ENCODE data around the gene SREBF2.
"Not testable (repeated sequence)": the region's sequence is repeated elsewhere in the genome, so short reads cannot be mapped to it uniquely, and the experiment has no call there.

Gene SREBF2

DNA sequence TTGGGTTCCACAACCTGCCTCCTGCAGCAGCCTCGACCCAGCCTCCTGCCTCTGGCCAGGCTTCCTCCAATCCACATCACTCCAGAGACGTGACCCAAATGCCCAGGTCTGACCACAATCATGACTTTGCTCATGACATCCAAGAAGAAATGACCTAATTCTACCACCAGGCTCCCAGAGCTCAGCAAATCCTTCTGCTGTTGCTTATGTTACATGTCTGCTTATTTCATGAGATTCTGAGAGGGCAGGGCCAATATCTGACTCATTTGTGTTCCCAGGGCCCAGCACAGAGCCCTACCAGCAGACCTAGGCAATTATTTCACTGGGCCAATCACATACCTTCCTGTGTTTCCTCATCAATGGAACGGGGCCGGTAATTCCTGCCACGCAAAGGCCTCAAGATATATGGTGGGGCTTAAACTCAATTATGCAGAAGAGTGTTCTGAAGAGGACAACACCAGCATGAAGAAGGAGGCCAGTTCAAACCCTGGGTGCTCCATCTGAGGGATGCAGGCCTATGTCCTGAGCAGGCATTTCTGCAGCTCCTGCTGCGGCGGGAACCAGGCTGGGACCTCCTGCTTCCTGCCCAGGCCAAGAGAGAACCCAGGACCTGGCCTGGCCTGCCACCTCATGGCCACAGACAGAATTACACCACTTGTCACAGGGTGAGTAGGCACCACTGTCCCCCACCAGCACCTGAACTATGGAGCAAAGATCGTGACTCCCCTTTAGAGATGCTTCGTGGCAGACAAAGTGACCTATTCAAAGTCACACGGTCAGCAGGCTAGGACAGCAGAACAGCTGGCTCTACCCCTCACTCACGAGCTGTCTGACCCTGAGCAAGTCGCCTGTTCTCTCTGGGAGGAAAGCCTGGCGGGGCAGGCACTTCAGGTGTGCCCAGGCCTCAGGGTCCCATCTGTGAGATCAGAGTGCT, 108.2 kb downstream of the SREBF2 start:
- DNase-seq (ENCODE audit: low spot score) (peak; percentile 82), FAIRE-seq (peak; percentile 94)

- FAIRE-seq (no peak), DNase-seq (ENCODE audit: low spot score) (no peak)
These were observed 110.8 kb downstream of the SREBF2 start for GRCh38 chr22:41943661-41944209.

- FAIRE-seq = peak; percentile 95
- peak; percentile 98 for DNase-seq (ENCODE audit: low spot score)
These were observed 113.9 kb downstream of the SREBF2 start, which contains the start of gene CENPM for GRCh38 chr22:41946629-41947423. CENPM (minus strand) TSS chr22:41947152; CDS start chr22:41947076, 76 bp downstream.

GRCh38 chr22:41947424-41948080, 114.6 kb downstream of the SREBF2 start:
- FAIRE-seq (no peak), DNase-seq (ENCODE audit: low spot score) (no peak)

- FAIRE-seq (no peak), DNase-seq (ENCODE audit: low spot score) (no peak)
These were observed 115.2 kb downstream of the SREBF2 start for GRCh38 chr22:41948142-41948541.

DNA sequence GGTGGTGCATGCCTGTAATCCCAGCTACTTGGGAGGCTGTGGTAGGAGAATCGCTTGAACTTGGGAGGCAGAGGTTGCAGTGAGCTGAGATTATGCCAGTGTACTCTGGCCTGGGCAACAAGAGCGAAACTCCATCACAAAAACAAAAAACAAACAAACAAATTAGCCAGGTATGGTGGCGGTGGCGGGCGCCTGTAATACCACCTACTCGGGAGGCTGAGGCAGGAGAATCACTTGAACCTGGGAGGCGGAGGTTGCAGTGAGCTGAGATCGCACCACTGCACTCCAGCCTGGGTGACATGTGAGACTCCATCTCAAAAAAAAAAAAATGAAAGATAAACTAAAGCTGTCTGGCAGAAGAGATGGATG, 116.0 kb downstream of the SREBF2 start:
- not testable (repeated sequence) for DNase-seq (ENCODE audit: low spot score); FAIRE-seq

DNA sequence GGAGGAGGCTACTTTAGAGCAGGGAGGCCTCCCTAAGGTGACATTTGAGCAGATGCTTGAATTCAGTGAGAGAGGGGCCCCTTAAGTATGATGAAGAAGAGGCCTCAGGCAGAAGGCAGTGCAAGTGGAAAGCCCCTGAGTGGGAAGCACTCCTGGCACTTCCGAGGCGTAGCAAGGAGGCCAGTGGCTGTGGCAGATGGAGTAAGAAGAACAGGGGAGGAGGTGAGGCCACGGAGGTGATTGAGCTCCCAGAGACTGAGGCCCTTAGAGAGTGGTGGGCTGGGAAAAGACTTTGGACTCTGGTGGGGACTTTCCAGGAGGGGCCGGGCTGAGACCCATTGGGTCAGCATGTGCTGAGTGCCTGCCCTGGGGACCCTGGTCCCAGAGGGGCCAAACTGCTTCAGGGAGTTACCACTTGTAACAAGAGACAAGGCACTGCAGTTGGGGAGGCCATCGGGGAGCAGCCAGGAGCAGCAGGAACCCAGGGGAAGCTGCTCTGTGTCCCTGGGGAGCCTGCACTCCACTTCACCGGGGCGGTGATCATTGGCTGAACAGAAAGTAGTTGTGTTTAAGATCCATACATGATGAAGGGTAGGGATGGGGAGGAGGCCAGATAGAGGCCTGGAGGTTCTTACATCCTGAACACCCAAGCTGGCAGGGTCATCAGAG, 116.5 kb downstream of the SREBF2 start:
- no peak for FAIRE-seq
- no peak for DNase-seq (ENCODE audit: low spot score)

- no peak for DNase-seq (ENCODE audit: low spot score)
- FAIRE-seq = no peak
These were observed 119.1 kb downstream of the SREBF2 start, which contains the start of gene SMIM45 for GRCh38 chr22:41951898-41952474. SMIM45 (plus strand) TSS chr22:41952150.

DNA sequence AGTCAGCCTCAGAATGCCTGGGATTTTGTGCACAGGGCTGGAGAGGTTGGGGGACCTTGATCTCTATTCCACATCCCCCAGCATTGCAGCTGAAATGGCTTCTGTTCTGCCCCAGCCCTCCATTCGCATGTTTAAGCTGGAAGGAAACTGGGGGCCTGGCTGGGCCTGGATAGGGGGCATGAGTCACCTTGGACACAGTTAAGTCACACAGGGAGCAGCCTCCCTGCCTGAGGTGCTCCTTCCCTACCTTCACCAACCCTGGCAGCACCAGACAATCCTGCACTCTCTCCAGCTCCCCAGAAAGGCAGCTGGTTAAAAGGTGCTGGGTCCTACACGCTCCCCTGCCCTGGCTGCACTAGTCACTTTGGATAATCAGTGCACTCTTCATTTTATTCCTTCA, 119.8 kb downstream of the SREBF2 start:
- DNase-seq (ENCODE audit: low spot score) (no peak), FAIRE-seq (no peak)

Data from urothelium cell line (cell line).